HG03442 (cell line): ENCODE measurements around the gene PA2G4.

Experiments
- ATAC-seq: cut with Tn5 transposase; IDR thresholded peaks from one replicate; pipeline ENCODE4 v1.9.1; 2021; ENCODE audit warnings: mild to moderate bottlenecking, moderate library complexity; ENCODE audit not compliant: unreplicated experiment

The PA2G4 gene

GRCh38 chr12:56124133-56124532 lies 19.8 kb downstream of the PA2G4 start:
- ATAC-seq: no peak

DNA sequence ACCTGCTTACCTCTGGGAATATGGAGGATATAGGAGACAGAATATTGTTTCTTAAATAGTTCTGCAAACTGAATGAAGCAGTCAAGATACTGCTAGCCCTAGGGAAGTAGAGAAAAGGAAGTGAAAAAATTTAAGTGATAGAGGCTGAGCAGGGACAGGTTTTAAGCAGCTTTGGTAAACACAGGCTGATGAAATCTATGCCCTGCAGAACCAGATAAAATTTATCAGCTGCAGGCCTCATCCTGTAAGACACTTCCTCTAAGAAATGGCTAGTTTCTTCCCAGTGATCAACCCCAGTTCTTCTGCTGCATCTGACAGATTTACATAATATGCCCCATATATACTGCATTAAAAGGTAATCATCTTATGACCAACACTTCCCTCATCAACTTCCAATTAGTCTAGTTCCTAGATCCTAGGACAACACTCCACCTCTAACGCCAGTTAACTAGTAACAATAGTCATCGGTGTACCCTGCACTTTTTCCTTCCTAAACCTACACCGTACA lies 22.4 kb downstream of the PA2G4 start:
- ATAC-seq: no peak

DNA sequence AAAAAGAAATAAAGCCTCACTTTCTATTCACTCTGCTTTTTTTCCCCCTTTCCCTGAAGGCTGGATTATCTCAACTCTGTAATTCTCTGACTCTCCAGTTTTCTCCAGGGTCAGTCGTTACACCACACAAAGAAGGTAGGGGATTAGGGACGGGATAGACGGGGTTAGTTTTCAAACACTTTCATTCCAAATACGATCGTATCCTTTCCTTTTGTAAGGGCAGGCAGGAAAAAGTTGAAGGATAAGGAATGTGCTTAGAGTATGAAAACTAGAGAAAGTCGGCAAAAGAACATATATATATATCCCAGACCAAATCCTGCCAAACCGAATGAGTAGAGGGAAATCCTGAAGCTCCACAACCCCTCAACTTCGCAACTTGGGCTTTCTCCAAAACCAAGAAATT lies 23.1 kb downstream of the PA2G4 start:
- no peak for ATAC-seq

GRCh38 chr12:56127888-56128669 lies 23.7 kb downstream of the PA2G4 start, which contains the start of gene ESYT1:
TSS of gene ESYT1 (plus strand) at chr12:56128267. CDS start at chr12:56128320, 53 bp downstream.
- ATAC-seq: peak; percentile 90

GRCh38 chr12:56128670-56129205 lies 24.4 kb downstream of the PA2G4 start:
- ATAC-seq: no peak

- no peak for ATAC-seq
Observed at GRCh38 chr12:56129206-56129941, 25.0 kb downstream of the PA2G4 start.

- no peak for ATAC-seq
Observed at GRCh38 chr12:56129942-56130495, 25.7 kb downstream of the PA2G4 start.

DNA sequence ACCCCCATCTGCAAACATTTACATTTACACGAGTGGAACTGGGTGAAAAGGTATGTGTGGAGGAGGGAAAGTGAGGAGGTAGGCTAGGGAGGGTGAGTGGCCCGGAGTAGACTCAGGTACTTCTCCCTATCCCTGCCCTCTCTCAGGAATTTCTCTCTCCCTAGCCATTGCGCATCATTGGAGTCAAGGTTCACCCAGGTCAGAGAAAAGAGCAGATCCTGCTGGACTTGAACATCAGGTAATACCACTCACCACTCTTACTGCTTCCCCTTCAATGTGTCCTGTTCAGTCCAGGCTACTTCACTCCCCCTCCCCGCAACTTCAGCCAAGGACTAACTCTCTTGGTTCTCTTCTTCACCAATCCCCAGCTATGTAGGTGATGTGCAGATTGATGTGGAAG lies 26.5 kb downstream of the PA2G4 start:
- no peak for ATAC-seq

GRCh38 chr12:56134897-56135296 lies 30.5 kb downstream of the PA2G4 start:
- ATAC-seq: no peak

DNA sequence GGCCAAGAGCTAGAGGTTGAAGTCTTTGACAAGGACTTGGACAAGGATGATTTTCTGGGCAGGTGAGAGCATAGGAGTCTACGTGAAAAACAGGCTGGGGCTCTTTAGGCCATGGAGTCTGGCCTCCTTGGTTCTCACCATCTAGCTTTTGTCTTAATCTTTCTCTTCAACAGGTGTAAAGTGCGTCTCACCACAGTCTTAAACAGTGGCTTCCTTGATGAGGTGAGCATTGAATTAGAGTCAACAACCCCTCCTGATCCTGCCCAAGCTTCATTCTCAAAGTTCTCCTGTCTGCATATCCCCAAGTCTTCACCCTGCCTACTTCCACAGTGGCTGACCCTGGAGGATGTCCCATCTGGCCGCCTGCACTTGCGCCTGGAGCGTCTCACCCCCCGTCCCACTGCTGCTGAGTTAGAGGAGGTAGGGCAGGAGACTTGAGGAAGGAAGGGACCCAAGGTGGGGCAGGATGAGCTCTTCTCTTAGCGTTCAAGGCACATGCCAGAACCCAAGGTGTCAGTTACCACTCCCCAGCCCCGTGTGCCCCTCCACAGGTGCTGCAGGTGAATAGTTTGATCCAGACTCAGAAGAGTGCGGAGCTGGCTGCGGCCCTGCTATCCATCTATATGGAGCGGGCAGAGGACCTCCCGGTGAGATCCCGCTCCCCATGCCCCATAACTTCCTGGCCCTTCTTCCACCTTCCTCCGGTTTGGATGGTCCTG lies 33.7 kb downstream of the PA2G4 start:
- no peak for ATAC-seq

GRCh38 chr12:56141946-56142784 lies 37.8 kb downstream of the PA2G4 start:
- ATAC-seq: no peak

DNA sequence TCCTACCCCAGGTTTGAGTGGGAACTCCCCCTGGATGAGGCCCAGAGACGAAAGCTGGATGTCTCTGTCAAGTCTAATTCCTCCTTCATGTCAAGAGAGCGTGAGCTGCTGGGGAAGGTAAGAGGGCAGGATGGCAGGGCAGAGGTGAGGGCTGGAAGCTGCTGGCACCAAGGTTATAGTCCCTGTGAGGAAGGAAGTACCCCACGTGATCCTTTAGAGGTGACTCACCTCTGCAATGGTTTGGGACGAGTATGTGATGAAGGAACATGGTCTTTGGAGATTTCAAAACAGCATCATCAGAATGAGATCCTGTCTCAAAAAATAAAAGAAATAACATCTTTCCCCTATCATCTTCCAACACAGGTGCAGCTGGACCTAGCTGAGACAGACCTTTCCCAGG lies 38.9 kb downstream of the PA2G4 start:
- no peak for ATAC-seq

- ATAC-seq: no peak
Observed at GRCh38 chr12:56143870-56144269, 39.5 kb downstream of the PA2G4 start.

DNA sequence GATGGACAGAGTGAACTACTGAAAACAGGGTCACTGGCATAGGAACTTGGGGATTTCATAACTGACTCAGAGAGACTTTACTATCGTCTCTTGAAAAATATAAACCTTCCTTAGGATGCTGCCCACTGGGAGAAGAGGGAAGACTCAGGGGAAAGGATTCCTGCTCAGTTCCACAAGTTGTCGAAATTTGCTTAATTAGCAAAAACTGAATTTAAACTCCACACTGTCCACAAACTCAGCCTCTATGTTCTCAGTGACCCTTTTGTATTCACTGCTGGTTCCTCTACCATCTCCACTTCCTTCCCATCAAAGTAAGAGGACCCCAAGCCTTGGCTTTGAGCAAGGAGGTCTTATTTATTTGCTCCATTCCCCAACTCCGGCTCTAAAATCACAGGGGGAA lies 40.9 kb downstream of the PA2G4 start:
- no peak for ATAC-seq

DNA sequence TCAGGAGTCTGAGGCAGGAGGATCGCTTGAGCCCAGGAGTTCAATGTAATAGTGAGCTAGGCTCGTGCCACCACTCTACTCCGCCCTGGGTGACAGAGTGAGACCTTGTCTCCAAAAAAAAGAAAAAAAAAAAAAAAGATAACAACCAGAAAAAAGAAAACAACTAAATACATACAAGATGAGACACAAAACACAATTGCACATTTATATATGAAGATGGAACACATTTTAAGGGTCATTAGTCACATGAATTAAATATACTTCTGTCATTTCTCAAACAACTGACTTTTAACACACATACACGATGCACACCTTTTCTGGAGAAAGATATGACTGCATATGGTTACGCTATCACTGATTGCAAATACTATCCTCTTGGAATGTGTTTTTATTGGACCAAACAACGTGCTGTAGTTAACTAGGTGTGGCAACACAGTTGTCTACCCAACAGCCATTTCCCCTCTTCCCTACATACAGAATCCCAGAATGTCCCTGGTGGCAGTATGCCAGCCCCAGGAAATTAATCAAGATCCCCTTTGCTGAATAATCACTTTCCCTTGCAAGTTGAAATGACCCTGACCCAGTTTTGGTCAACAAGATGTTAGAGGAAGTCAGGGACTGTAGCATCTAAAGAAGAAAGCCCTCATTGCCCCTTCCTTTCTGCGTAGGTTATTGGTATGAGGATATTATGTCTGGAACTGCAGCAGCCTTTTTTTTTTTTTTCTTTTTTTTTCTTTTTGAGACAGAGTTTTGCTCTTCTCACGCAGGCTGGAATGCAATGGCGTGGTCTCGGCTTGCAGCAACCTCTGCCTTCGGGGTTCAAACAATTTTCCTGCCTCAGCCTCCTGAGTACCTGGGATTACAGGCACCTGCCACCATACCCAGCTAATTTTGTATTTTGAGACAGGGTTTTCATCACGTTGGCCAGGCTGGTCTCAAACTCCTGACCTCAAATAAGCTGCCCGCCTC lies 42.4 kb downstream of the PA2G4 start:
- ATAC-seq: no peak

- no peak for ATAC-seq
Observed at GRCh38 chr12:56150563-56150962, 46.2 kb downstream of the PA2G4 start.

DNA sequence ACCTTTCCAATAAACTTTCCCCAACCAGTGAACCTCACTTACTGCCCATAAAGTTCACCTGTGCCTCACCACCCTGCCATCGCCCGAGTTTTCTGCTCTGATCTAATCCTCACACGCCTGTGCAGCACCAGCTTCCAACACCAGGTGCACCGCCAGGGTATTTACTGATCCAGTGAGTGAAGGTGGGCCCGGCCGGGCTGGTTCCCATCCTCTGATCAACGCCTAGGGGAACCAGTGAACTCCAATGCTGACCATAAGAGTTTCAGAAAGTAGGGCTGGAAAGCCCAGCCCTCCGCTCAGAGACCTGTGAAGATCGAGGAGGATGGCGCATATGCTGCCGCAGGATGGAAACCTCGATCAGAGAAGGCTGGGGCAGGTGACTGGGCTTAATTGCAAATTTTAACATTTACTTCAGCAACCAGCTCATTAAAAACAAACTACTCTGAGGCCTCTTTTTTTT lies 47.3 kb downstream of the PA2G4 start:
- ATAC-seq: peak; percentile 58

- ATAC-seq: peak; percentile 79
Observed at GRCh38 chr12:56152132-56152755, 47.9 kb downstream of the PA2G4 start, which contains the start of gene MYL6B. TSS of gene MYL6B (plus strand) at chr12:56152587. CDS start at chr12:56153919, 1,332 bp downstream.
